Heart left ventricle (tissue), 16 donors: Measurements from ENCODE around the gene LCN2. TPM values are rescaled to one million over a fixed set of nuclear protein-coding genes. Genes with fewer than 3 reads are reported as not detected.

Source experiments
- ATAC-seq, 4 donors: fragments of 200-7000 bp; cut with Tn5 transposase; one replicate each; pipeline ENCODE4 v1.9.1; 2020 to 2022; ENCODE audit warnings: moderate library complexity in 4 of 4, mild to moderate bottlenecking in 3 of 4, moderate number of reproducible peaks in 1 of 4
- DNase-seq, 5 donors: peaks; one replicate each; pipeline ENCODE4 v3.0.0-alpha.2; 2020
- H3K27ac ChIP-seq, 12 donors: fragments of 200-600 bp; sonication (generic) in 4 of 12; one replicate each; pipeline versions ENCODE4 v1.5.0 to v1.8.0; 2016 to 2022; ENCODE audit warnings: mild to moderate bottlenecking in 2 of 12
- H3K27me3 ChIP-seq, 9 donors: fragments of 200-600 bp; sonication (generic) in 2 of 9; one replicate each; pipeline versions ENCODE4 v1.5.1 to v1.8.0; 2016 to 2022; ENCODE audit warnings: mild to moderate bottlenecking in 3 of 9
- H3K36me3 ChIP-seq, 9 donors: fragments of 200-600 bp; sonication (generic) in 2 of 9; one replicate each; pipeline versions ENCODE4 v1.5.0 to v1.8.0; 2018 to 2022; ENCODE audit warnings: mild to moderate bottlenecking in 2 of 9
- H3K4me1 ChIP-seq, 12 donors: fragments of 200-600 bp; sonication (generic) in 4 of 12; one replicate each; pipeline versions ENCODE4 v1.5.0 to v1.8.0; 2016 to 2022; ENCODE audit warnings: mild to moderate bottlenecking in 3 of 12
- H3K4me3 ChIP-seq, 12 donors: fragments of 200-600 bp; sonication (generic) in 4 of 12; one replicate each; pipeline versions ENCODE4 v1.5.0 to v1.8.0; 2017 to 2022; ENCODE audit warnings: mild to moderate bottlenecking in 9 of 12, moderate library complexity in 4 of 12
- H3K9me3 ChIP-seq, 12 donors: fragments of 200-600 bp; sonication (generic) in 4 of 12; one replicate each; pipeline versions ENCODE4 v1.5.0 to v1.8.0; 2016 to 2022; ENCODE audit warnings: mild to moderate bottlenecking in 1 of 12
- POLR2A ChIP-seq, 2 donors: fragments of 450-650 bp; IDR thresholded peaks; one replicate each; pipeline ENCODE4 v1.6.1; 2017; ENCODE audit warnings: antibody characterized with exemption in 2 of 2, mild to moderate bottlenecking in 2 of 2, moderate library complexity in 2 of 2
- WGBS, 4 donors: extraction: QIAGEN DNeasy Blood & Tissue Kit in 2 of 4; methylation state at CpG; one replicate each; pipeline versions ENCODE4 v1.1.5 to v1.1.7; 2013 to 2018; 5-methylcytosine and 5-hydroxymethylcytosine counted together
- intact Hi-C, 10 donors: fragments of 100-400 bp; cut with DNase I; formaldehyde crosslinking; loops; one replicate each; pipeline versions ENCODE4 v1.11.1 to v1.14.2; 2022
- polyA plus RNA-seq, 2 donors: library from polyadenylated mRNA; stranded (reverse); fragments of 200-250 nt; gene quantifications; one replicate each; pipeline ENCODE4 v1.2.3, GENCODE V29; 2013
- total RNA-seq, 9 donors: library from RNA; depleted of rRNA in 2 of 9; stranded (reverse); fragments of >200 nt in 2 of 9; fragmentation: NEBNext Ultra II Directional in 3 of 9; extraction: Animal tissue kit (Norgen Biotek cat#: 25700) in 3 of 9; gene quantifications; one replicate each; pipeline versions ENCODE4 v1.1.0 to v1.2.4, GENCODE V29; 2016 to 2023
- TF ChIP-seq, protein P1 (sequence below), 12 donors: fragments of 200-600 bp; sonication (generic) in 4 of 12; IDR thresholded peaks; one replicate each; pipeline versions ENCODE4 v1.5.0 to v1.8.0; 2018 to 2022; ENCODE audit warnings: antibody characterized with exemption in 12 of 12, mild to moderate bottlenecking in 5 of 12
- donor health status: ischemic (EF 13 %, LVEDD 7.1; RV severe dilation, severe dysfunction).
- donor health status: healthy with polysubstance abuse.
- donor health status: DM: no; HTN: yes; CAD: no.
- donor health status: DM: no; HTN: no; CAD: no.
- donor health status: ischemic (EF 25% LVEDD 6.9; RV normal size, moderate dysfunction).
- donor health status: ischemic (EF 25% LVEDD 5.7; RV mildly dilated, moderate dysfunction).
- donor health status: healthy.
- donor health status: DM: yes; HTN: yes; CAD: no.
- donor health status: ischemic (EF 35%, LVEDD 5.7; RV mildly dilated, moderate dysfunction).
- donor health status: nonischemic (EF 11% LVEDD 7.7; RV severe dilation, severe dysfunction).
- donor health status: DM: yes; HTN: yes; CAD: no.
- donor health status: PGD.
- donor health status: ischemic (EF 29% LVEDD 5.4; RV normal size, mild dysfunction).
- donor health status: nonischemic (EF 23%, LVEDD 6.1; RV moderate dilation, normal function).

LCN2 gene
- total and polyA plus RNA-seq, 11 donors: 1.1 to 5.8 TPM; not detected in 9

DNA sequence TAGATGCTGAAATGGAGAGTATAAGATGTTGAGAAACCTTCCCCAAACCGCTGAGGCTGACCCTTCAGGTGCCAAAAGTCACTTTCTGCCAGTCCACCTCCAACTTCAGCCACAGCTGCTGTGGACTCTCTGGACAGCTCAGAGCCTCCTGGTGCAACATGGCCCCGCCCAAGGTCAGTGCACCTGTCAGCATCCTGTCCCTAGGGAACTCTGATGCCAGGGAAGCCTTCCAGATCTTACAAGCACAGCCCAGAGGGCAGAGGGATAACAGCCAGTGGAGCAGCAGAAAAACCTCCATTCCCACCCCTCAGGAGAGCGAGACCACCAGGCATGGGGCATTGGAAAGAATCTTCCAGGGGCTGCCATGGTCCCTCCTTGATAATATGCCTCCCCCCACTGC lies 11.3 kb upstream of the LCN2 start:
- Histone ChIP-seq H3K9me3 (peaks cover 0 to 4% (median 0%) of the 10 kb centered on the region in 12 donors), H3K27me3 (no peaks in the 10 kb centered on the region), H3K27ac (no peak overlapping the region), H3K36me3 (no peaks in the 10 kb centered on the region), H3K4me3 (no peak overlapping the region), H3K4me1 (peaks cover 0 to 11% (median 0%) of the 10 kb centered on the region in 12 donors)
- no peak for TF ChIP-seq POLR2A (IDR thresholded peaks at IDR 0.05)
- TF ChIP-seq, protein P1, sequence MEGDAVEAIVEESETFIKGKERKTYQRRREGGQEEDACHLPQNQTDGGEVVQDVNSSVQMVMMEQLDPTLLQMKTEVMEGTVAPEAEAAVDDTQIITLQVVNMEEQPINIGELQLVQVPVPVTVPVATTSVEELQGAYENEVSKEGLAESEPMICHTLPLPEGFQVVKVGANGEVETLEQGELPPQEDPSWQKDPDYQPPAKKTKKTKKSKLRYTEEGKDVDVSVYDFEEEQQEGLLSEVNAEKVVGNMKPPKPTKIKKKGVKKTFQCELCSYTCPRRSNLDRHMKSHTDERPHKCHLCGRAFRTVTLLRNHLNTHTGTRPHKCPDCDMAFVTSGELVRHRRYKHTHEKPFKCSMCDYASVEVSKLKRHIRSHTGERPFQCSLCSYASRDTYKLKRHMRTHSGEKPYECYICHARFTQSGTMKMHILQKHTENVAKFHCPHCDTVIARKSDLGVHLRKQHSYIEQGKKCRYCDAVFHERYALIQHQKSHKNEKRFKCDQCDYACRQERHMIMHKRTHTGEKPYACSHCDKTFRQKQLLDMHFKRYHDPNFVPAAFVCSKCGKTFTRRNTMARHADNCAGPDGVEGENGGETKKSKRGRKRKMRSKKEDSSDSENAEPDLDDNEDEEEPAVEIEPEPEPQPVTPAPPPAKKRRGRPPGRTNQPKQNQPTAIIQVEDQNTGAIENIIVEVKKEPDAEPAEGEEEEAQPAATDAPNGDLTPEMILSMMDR (IDR thresholded peaks at IDR 0.05): no peak
- ATAC-seq (no peak), DNase-seq (peak in 1 of 5 donors; percentile 20)
- intact Hi-C loops: no loop called here
- 83 to 90% (median 90%) methylated on average over 2 to 3 of the region's 3 CpGs for WGBS, 4 donors

DNA sequence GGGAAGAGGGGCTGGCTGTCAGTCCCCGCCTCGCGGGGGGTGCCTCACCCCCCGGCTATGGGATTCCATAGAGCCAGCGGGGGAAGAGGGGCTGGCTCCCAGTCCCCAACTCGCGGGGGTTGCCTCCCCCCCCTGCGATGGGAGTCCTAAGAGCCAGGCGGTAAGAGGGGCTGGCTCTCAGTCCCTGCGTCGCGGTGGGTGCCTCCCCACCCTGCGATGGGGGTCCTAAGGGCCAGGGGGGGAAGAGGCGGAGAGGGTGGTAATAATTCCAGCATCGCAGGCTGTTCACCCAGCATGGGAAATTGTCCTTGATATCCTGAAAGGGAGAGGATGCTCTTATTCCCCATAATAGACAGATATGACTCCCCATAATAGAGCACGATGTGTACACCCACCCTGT lies 9.6 kb upstream of the LCN2 start:
- WGBS, 4 donors: 38 to 91% (median 78%) methylated on average over 3 to 16 of the region's 16 CpGs
- DNase-seq: peak in 2 of 5 donors; percentile 8 to 22
- Histone ChIP-seq H3K36me3 (no peaks in the 10 kb centered on the region), H3K27me3 (no peaks in the 10 kb centered on the region), H3K4me1 (peaks cover 0 to 16% (median 5%) of the 10 kb centered on the region in 12 donors), H3K9me3 (no peaks in the 10 kb centered on the region), H3K27ac (no peak overlapping the region), H3K4me3 (no peak overlapping the region)
- no peak for TF ChIP-seq POLR2A (IDR thresholded peaks at IDR 0.05)
- TF ChIP-seq, protein P1 (IDR thresholded peaks at IDR 0.05): no peak
- intact Hi-C loops: no loop called here
- ATAC-seq: no peak

DNA sequence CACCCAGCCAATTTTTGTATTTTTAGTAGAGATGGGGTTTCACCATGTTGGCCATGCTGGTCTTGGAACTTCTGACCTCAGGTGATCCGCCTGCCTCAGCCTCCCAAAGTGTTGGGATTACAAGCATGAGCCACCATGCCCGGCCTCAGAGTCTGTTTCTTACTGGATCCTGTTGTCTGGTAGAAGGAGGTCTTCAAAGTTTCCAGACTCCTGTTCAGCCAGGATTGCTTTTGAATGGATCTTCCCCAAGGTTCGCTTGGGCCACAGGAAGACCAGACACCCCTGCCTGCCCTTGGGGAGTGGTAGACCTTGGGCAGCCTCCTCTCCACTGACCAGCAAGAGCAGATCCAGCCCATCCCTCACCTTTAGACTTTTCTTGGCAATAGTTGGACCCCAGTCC lies 7.6 kb upstream of the LCN2 start:
- H3K36me3 ChIP-seq: no peaks in the 10 kb centered on the region
- WGBS, 4 donors: 95 to 99% (median 96%) methylated on average over 2 to 3 of the region's 3 CpGs
- peak in 1 of 5 donors; percentile 4 for DNase-seq
- no peaks in the 10 kb centered on the region for H3K27me3 ChIP-seq
- H3K27ac ChIP-seq: peak overlapping the region in 4 of 12 donors; percentile 6 to 52 (median 27)
- no peak for ATAC-seq
- intact Hi-C loops: no loop called here
- no peak overlapping the region for H3K4me3 ChIP-seq
- peaks cover 0 to 16% (median 5%) of the 10 kb centered on the region in 12 donors for H3K4me1 ChIP-seq
- no peaks in the 10 kb centered on the region for H3K9me3 ChIP-seq
- TF ChIP-seq, protein P1 (IDR thresholded peaks at IDR 0.05): no peak
- no peak for TF ChIP-seq POLR2A (IDR thresholded peaks at IDR 0.05)

DNA sequence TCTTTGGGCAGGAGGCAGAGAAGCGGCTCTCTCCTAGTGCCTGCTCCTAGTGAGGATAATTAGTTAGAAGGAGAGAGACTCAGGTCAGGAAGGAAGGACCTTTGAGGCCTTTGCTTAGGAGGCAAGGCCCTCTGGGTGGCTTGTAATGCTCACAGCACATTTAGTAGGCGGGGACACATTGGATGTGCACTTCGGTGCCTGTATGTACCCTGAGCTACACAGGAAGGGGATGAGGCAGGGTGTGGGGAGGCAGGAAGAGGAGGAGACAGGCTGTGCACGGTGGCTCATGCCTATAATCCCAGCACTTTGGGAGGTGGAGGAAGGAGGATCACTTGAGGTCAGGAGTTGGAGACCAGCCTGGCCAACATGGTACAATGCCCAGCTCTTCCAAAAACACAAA lies 7.2 kb upstream of the LCN2 start:
- 52 to 62% (median 57%) methylated on average over 4 of the region's 4 CpGs for WGBS, 4 donors
- H3K36me3 ChIP-seq: no peaks in the 10 kb centered on the region
- peaks cover 0 to 16% (median 5%) of the 10 kb centered on the region in 12 donors for H3K4me1 ChIP-seq
- intact Hi-C loops: no loop called here
- no peaks in the 10 kb centered on the region for H3K27me3 ChIP-seq
- ATAC-seq (peak; percentile 65 to 80 (median 72)), DNase-seq (peak in 2 of 5 donors; percentile 30 to 56)
- no peak for TF ChIP-seq POLR2A (IDR thresholded peaks at IDR 0.05)
- TF ChIP-seq, protein P1 (IDR thresholded peaks at IDR 0.05): no peak
- H3K27ac ChIP-seq: peak overlapping the region in 4 of 12 donors; percentile 6 to 52 (median 27)
- no peak overlapping the region for H3K4me3 ChIP-seq
- H3K9me3 ChIP-seq: no peaks in the 10 kb centered on the region
